ENCODE results near the gene GOLGA3.
"Not testable (repeated sequence)": the region's sequence is repeated elsewhere in the genome, so short reads cannot be mapped to it uniquely, and the experiment has no call there.

GOLGA3 gene

GRCh38 chr12:132847363-132848356 lies 19.0 kb upstream of the GOLGA3 start:
- no peak for DNase-seq (ENCODE audit: low spot score)

GRCh38 chr12:132844681-132845080 lies 16.0 kb upstream of the GOLGA3 start:
- DNase-seq (ENCODE audit: low spot score), result not testable (repeated sequence)

GRCh38 chr12:132842449-132843045 lies 13.9 kb upstream of the GOLGA3 start:
- DNase-seq (ENCODE audit: low spot score), result no peak

- no peak for DNase-seq (ENCODE audit: low spot score)
Measured at GRCh38 chr12:132841151-132841550, 12.5 kb upstream of the GOLGA3 start.

GRCh38 chr12:132840536-132840935 lies 11.9 kb upstream of the GOLGA3 start:
- DNase-seq (ENCODE audit: low spot score), result no peak

- no peak for DNase-seq (ENCODE audit: low spot score)
Measured at GRCh38 chr12:132839558-132840235, 11.0 kb upstream of the GOLGA3 start.

- DNase-seq (ENCODE audit: low spot score), result no peak
Measured at GRCh38 chr12:132838410-132839080, 9.9 kb upstream of the GOLGA3 start.

GRCh38 chr12:132837693-132838409 lies 9.2 kb upstream of the GOLGA3 start:
- peak; percentile 73 for DNase-seq (ENCODE audit: low spot score)

- DNase-seq (ENCODE audit: low spot score), result no peak
Measured at GRCh38 chr12:132836795-132837331, 8.2 kb upstream of the GOLGA3 start.

GRCh38 chr12:132836230-132836629 lies 7.6 kb upstream of the GOLGA3 start:
- not testable (repeated sequence) for DNase-seq (ENCODE audit: low spot score)

- no peak for DNase-seq (ENCODE audit: low spot score)
Measured at GRCh38 chr12:132835076-132836025, 6.7 kb upstream of the GOLGA3 start.

- no peak for DNase-seq (ENCODE audit: low spot score)
Measured at GRCh38 chr12:132834181-132834711, 5.6 kb upstream of the GOLGA3 start.

- DNase-seq (ENCODE audit: low spot score), result no peak
Measured at GRCh38 chr12:132833341-132833740, 4.7 kb upstream of the GOLGA3 start.

- DNase-seq (ENCODE audit: low spot score), result no peak
Measured at GRCh38 chr12:132831771-132832170, 3.1 kb upstream of the GOLGA3 start.

GRCh38 chr12:132827763-132828703 lies 636 bp downstream of the GOLGA3 start:
- no peak for DNase-seq (ENCODE audit: low spot score)

- no peak for DNase-seq (ENCODE audit: low spot score)
Measured at GRCh38 chr12:132825861-132826260, 2.8 kb downstream of the GOLGA3 start.

GRCh38 chr12:132825089-132825488 lies 3.6 kb downstream of the GOLGA3 start:
- DNase-seq (ENCODE audit: low spot score), result no peak

GRCh38 chr12:132824053-132824452 lies 4.6 kb downstream of the GOLGA3 start:
- DNase-seq (ENCODE audit: low spot score), result no peak

- DNase-seq (ENCODE audit: low spot score), result no peak
Measured at GRCh38 chr12:132818562-132818961, 10.1 kb downstream of the GOLGA3 start.

Data from left forelimb (tissue), 1 donor.